GM21825 (cell line): ENCODE results near the gene ADCY1.

Experiments used
- ATAC-seq: cut with Tn5 transposase; IDR thresholded peaks from one replicate; pipeline ENCODE4 v1.9.1; 2021; ENCODE audit warnings: mild to moderate bottlenecking, moderate library complexity; ENCODE audit not compliant: unreplicated experiment

Gene ADCY1

GRCh38 chr7:45623157-45623556 lies 49.0 kb downstream of the ADCY1 start:
- ATAC-seq, result no peak

GRCh38 chr7:45623740-45624391 lies 49.7 kb downstream of the ADCY1 start:
- ATAC-seq, result no peak

DNA sequence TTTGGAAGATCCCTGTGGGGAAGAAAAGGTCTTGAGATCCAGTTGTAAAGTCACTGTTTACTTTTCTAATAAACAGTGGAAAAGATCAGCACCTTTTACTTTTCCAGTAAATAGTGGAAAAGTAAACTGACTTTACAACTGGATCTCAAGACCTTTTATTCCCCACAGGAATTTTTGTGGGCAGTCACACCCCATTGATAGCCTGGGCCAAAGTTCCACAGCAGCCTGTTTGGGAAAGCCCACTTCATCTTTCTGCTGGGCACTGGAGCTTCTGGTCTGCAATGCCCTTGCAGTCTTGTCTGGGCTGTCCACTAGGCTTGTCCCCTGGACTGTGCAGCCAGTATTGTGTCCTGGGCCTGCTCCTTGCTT lies 50.2 kb downstream of the ADCY1 start:
- ATAC-seq, result no peak

- no peak for ATAC-seq
These were observed 50.9 kb downstream of the ADCY1 start for GRCh38 chr7:45625067-45625466.

DNA sequence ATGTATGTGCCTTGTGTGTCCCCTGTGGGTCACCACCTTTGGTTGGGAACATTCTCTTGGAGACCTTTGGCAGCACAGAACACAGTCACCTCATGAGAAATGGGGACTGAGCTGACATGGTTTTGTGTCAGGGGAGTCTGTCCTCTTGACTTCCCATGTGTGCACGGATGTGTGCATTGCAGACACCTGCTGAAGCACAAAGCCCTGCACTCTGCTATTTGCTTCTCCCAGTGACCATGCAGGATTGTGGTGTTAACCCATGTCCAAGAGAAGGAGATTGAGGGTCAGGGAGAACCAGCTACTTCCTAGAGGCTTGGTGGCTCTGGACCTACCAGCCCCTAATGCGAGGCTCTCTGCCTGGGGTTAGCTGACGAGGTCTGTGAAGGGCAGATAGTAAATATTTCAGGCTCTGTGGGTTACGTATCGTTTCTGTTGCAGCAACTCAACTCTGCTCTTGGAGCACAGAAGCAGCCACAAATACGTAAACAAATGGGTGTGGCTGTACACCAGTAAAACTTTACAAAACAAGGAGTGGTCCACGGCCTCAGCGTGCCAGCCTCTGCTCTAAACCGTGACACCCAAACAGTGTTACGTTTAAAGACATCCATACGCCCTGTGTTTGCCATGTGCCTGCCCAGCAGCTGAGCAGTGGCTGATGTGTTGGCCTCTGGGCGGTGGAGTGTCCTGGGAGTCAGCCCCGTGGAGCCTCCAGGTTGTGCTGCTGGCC lies 51.7 kb downstream of the ADCY1 start:
- ATAC-seq, result no peak

- ATAC-seq, result no peak
These were observed 52.6 kb downstream of the ADCY1 start for GRCh38 chr7:45626441-45627430.

- ATAC-seq, result no peak
These were observed 53.7 kb downstream of the ADCY1 start for GRCh38 chr7:45627691-45628456.

GRCh38 chr7:45631569-45631968 lies 57.4 kb downstream of the ADCY1 start:
- no peak for ATAC-seq

- ATAC-seq, result no peak
These were observed 62.6 kb downstream of the ADCY1 start for GRCh38 chr7:45636733-45637132.

DNA sequence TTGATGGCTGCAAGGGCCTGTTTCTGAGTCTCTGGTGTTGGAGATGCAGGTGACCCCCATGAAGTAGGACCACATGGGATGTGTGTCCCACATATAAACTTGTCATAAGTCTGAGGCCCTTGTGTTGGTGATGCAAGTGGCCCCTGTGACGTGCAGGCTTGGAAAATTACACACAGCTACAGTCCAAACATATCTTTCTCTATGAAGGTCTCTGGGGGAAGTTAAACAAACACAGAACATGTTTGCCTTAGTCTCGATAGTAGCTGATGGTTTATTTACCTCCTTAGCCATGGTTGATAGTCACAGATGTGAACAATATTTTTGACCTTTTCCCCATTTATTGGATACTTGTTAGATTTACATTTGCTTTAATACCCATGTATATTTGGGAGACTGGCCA lies 64.7 kb downstream of the ADCY1 start:
- no peak for ATAC-seq

GRCh38 chr7:45642044-45642443 lies 67.9 kb downstream of the ADCY1 start:
- ATAC-seq, result no peak

GRCh38 chr7:45643630-45644029 lies 69.5 kb downstream of the ADCY1 start:
- no peak for ATAC-seq

DNA sequence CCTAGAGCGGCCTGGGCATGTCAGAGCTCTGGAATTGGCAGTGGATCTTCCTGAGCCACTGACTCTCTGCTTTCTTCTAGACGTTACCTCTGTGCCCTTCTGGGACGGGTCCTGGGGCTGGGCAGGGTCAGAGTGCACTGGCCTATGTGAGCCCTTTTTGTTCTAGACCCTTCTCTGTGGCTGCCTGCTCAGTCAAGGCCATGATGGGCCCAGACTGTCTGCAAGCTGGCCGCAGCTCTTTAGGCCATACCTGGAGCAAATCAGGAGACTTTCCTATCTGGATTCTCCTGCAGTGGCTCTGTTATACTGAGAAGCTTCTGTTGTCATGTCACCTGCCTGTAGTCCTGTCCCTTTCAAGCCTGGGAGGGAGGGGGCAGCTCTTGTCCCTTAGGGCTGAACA lies 70.1 kb downstream of the ADCY1 start:
- ATAC-seq, result no peak

DNA sequence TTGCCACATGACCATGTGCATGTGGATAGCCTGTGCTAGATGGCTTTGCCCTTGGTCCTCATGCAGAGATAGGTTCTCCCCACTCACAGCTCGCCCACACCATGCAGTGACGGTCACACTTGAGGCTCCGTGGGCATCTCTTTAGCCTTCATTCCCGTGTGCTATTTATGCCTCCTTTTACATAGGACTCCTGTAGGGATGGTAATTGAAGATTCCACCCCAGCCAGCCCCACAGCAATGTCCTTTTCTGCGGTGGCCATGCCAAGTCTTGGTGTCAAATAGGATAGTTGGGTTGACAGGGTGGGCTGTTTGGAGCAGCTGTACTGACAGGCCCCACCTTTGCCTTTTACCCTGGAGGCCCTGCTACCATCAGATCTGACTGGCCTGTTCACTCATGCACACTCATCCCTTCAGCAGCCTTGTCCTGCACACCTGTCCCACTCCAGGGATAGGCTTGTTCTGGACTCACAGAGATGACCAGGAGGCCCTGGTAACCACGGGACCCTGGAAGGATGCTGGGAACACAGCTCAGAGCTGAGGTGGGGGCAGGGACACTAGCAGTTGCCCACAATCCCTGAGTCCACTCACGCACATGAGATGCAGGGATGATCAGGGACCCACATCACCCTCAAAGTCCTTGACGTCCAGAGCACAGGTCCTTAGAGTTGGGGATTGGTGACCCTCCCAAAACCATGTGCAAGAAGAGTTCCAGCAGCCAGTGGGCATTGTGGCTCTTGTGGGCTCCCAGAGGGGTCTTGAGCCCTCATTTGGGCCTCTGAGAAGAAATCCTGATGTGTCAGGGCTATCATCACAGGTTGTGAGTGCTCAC lies 71.2 kb downstream of the ADCY1 start:
- ATAC-seq, result no peak

- no peak for ATAC-seq
These were observed 72.1 kb downstream of the ADCY1 start for GRCh38 chr7:45646207-45646821.

GRCh38 chr7:45646996-45647825 lies 73.0 kb downstream of the ADCY1 start:
- no peak for ATAC-seq

DNA sequence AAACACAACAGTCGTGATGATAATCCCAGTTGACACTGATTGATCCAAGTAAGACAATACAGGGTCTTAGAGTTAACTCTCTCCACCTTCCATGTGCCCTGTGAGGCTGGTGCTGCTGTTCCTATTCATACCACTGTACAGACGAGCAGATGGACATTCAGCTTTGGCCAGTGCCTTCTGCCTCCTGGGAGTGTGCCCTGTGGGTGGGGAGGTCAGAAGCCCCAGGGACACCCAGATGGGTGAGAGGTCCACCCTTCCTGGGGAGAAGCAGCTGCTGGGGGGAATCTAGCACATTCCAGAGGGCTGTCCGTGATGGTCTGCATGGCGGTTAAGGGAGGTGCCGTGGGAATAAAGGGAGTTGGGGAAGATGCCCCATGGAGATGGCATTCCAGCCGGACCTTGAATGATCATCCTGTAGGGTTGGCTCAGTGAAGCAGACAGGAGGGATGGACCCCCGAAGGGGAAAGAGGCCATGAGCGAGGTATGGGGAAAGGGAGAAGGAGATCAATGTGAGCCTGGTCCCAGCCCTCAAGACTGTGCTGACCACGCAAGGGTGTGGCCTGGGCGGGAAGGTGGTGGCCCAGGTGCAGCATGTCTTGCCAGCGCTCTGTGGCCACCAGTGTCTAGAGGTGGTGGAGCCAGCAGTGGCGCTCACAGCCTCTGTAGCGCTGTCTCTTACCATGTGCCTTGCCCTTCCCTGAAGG lies 74.0 kb downstream of the ADCY1 start:
- ATAC-seq, result no peak

DNA sequence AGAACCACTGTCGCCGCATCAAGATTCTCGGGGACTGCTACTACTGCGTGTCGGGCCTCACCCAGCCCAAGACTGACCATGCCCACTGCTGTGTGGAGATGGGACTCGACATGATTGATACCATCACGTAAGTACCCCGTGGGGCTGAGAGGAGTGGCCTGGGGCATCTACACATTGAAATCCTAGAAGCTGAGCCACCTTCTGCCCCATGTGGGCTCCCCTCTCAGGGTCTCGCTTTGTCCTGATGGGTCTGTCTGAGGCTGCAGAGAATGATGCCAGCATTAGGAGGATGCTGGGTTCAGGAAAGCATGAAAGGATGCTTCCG lies 74.5 kb downstream of the ADCY1 start:
- ATAC-seq, result no peak
